H1 (cell line): ENCODE data around the gene CCNT2. TPM values are rescaled to one million over a fixed set of nuclear protein-coding genes. Genes with fewer than 3 reads are reported as not detected.
A peak's percentile ranks its signal among the peaks of the same experiment; 100 is the strongest.

ENCODE experiments used
- CTCF ChIA-PET: fragments of 300-600 bp; sonication (Branson Sonifier 250); formaldehyde crosslinking; loops from one replicate; lab custom pipeline; 2021; ENCODE audit not compliant: partially characterized antibody; lab: Charles Lee
- POLR2A ChIA-PET: fragments of 300-600 bp; sonication (Branson Sonifier 250); formaldehyde crosslinking; loops from one replicate; lab custom pipeline; 2021; ENCODE audit warnings: inconsistent platforms; ENCODE audit not compliant: partially characterized antibody; lab: Charles Lee
- DNase-seq, 2 experiments: peaks; one replicate each; pipeline versions ENCODE4 v3.0.0 to v3.0.0-alpha.2; 2010 to 2022; ENCODE audit warnings: low spot score in 2 of 2, low read depth in 1 of 2, mixed read lengths in 1 of 2
- FAIRE-seq: peaks from 2 replicates; lab custom pipeline; 2011; peaks lifted over from hg19 to GRCh38; lab: Jason Lieb, UNC
- H2AFZ ChIP-seq: 2 replicates; pipeline ENCODE4 v1.8.1; 2012; ENCODE audit warnings: low read length, inconsistent platforms
- H2AK5ac ChIP-seq: 2 replicates; pipeline ENCODE4 v1.6.1; 2013; ENCODE audit warnings: low read depth, low read length
- H2BK120ac ChIP-seq: replicated peaks from 2 replicates; pipeline ENCODE3; 2013; ENCODE audit warnings: low read depth, low read length, inconsistent platforms
- H2BK12ac ChIP-seq: 2 replicates; pipeline ENCODE4 v1.6.1; 2013; ENCODE audit warnings: low read depth, low read length
- H2BK15ac ChIP-seq: 2 replicates; pipeline ENCODE4 v1.6.1; 2013; ENCODE audit warnings: low read length
- H2BK20ac ChIP-seq: 2 replicates; pipeline ENCODE4 v1.6.1; 2013; ENCODE audit warnings: low read length
- H2BK5ac ChIP-seq: 2 replicates; pipeline ENCODE4 v1.6.1; 2013; ENCODE audit warnings: low read depth, low read length
- H3K14ac ChIP-seq: 2 replicates; pipeline ENCODE4 v1.6.1; 2013; ENCODE audit warnings: inconsistent platforms; ENCODE audit not compliant: insufficient read length
- H3K18ac ChIP-seq: 2 replicates; pipeline ENCODE4 v1.6.1; 2013; ENCODE audit warnings: low read length; ENCODE audit errors: extremely low read depth
- H3K23ac ChIP-seq: 2 replicates; pipeline ENCODE4 v1.6.1; 2013; ENCODE audit warnings: inconsistent platforms; ENCODE audit not compliant: insufficient read length
- H3K23me2 ChIP-seq: 2 replicates; pipeline ENCODE4 v1.6.1; 2013; ENCODE audit warnings: low read depth, low read length
- H3K27ac ChIP-seq: 2 replicates; pipeline ENCODE4 v1.6.1; 2011; ENCODE audit warnings: low read depth, low read length, inconsistent platforms
- H3K27me3 ChIP-seq, 4 experiments: replicated peaks in 1 of 4; 1 replicate in 1 of 4; 2 replicates in 3 of 4; pipeline versions ENCODE4 v1.6.1 to v1.8.1; 2011 to 2013; ENCODE audit warnings: low read length in 3 of 4, mild to moderate bottlenecking in 3 of 4, inconsistent platforms in 2 of 4, mixed read lengths in 2 of 4, moderate library complexity in 1 of 4; ENCODE audit not compliant: control insufficient read depth in 3 of 4, insufficient read depth in 3 of 4; ENCODE audit errors: extremely low read depth in 1 of 4
- H3K36me3 ChIP-seq, 4 experiments: 2 replicates each; pipeline versions ENCODE4 v1.6.1 to v1.8.1; 2011 to 2013; ENCODE audit warnings: mild to moderate bottlenecking in 4 of 4, low read length in 3 of 4, moderate library complexity in 2 of 4, control low read depth in 1 of 4, inconsistent platforms in 1 of 4; ENCODE audit not compliant: insufficient read depth in 4 of 4, control insufficient read depth in 2 of 4
- H3K4ac ChIP-seq: replicated peaks from 2 replicates; pipeline ENCODE3; 2013; ENCODE audit warnings: low read length, low read depth, mixed read lengths, inconsistent platforms; ENCODE audit not compliant: insufficient read length
- H3K4me1 ChIP-seq, 4 experiments: replicated peaks in 1 of 4; 1 replicate in 1 of 4; 2 replicates in 3 of 4; pipeline versions ENCODE4 v1.6.1 to v1.8.1; 2011 to 2013; ENCODE audit warnings: low read length in 3 of 4, inconsistent platforms in 2 of 4, mixed read lengths in 1 of 4; ENCODE audit not compliant: insufficient read depth in 4 of 4, control insufficient read depth in 3 of 4
- H3K4me2 ChIP-seq, 2 experiments: 2 replicates each; pipeline versions ENCODE4 v1.6.1 to v1.8.1; 2011 to 2013; ENCODE audit warnings: low read depth in 2 of 2, low read length in 2 of 2, control low read depth in 1 of 2, inconsistent platforms in 1 of 2, mild to moderate bottlenecking in 1 of 2; ENCODE audit not compliant: insufficient read depth in 1 of 2
- H3K4me3 ChIP-seq, 4 experiments: fragments of 200-600, 300-600 bp in 1 of 4; sonication (generic), shearing (Covaris generic), sonication (Bioruptor Twin) in 1 of 4; 2 replicates each; pipeline versions ENCODE4 v1.5.1 to v1.8.1; 2011 to 2016; ENCODE audit warnings: low read length in 4 of 4, low read depth in 3 of 4, control low read depth in 2 of 4, inconsistent platforms in 2 of 4, mild to moderate bottlenecking in 2 of 4, mixed read lengths in 1 of 4, moderate library complexity in 1 of 4; ENCODE audit not compliant: insufficient read depth in 2 of 4; ENCODE audit errors: extremely low read depth in 1 of 4
- H3K56ac ChIP-seq: replicated peaks from 2 replicates; pipeline ENCODE3; 2013; ENCODE audit warnings: low read depth, mild to moderate bottlenecking, mixed read lengths, low read length, inconsistent platforms; ENCODE audit not compliant: insufficient read length
- H3K79me1 ChIP-seq: 2 replicates; pipeline ENCODE4 v1.6.1; 2013; ENCODE audit warnings: low read depth, low read length, control low read depth
- H3K79me2 ChIP-seq, 2 experiments: 2 replicates each; pipeline versions ENCODE4 v1.6.1 to v1.8.1; 2012 to 2013; ENCODE audit warnings: low read length in 2 of 2, mild to moderate bottlenecking in 2 of 2, inconsistent platforms in 1 of 2; ENCODE audit not compliant: insufficient read depth in 2 of 2, control insufficient read depth in 1 of 2
- H3K9ac ChIP-seq, 4 experiments: replicated peaks in 1 of 4; 1 replicate in 1 of 4; 2 replicates in 3 of 4; pipeline versions ENCODE4 v1.6.1 to v1.8.1; 2011 to 2013; ENCODE audit warnings: low read depth in 3 of 4, low read length in 3 of 4, control low read depth in 2 of 4, mild to moderate bottlenecking in 2 of 4, moderate library complexity in 2 of 4, inconsistent platforms in 1 of 4; ENCODE audit errors: extremely low read depth in 1 of 4
- H3K9me3 ChIP-seq, 2 experiments: 2 replicates each; pipeline versions ENCODE4 v1.6.1 to v1.8.1; 2012 to 2013; ENCODE audit warnings: mild to moderate bottlenecking in 2 of 2, moderate library complexity in 2 of 2, control low read depth in 1 of 2, inconsistent platforms in 1 of 2, low read depth in 1 of 2, low read length in 1 of 2, mixed read lengths in 1 of 2; ENCODE audit not compliant: insufficient read depth in 2 of 2
- H4K20me1 ChIP-seq, 2 experiments: replicated peaks in 1 of 2; 2 replicates each; pipeline versions ENCODE3 to v1.8.1; 2011 to 2013; ENCODE audit warnings: inconsistent platforms in 2 of 2, low read length in 2 of 2, mild to moderate bottlenecking in 1 of 2; ENCODE audit not compliant: insufficient read depth in 2 of 2, control insufficient read depth in 1 of 2
- H4K5ac ChIP-seq: 2 replicates; pipeline ENCODE4 v1.6.1; 2013; ENCODE audit warnings: low read length, low read depth, mixed read lengths, inconsistent platforms; ENCODE audit not compliant: insufficient read length
- H4K8ac ChIP-seq: 2 replicates; pipeline ENCODE4 v1.8.0; 2013; ENCODE audit warnings: mild to moderate bottlenecking, moderate library complexity, low read length, inconsistent platforms; ENCODE audit not compliant: insufficient read depth; ENCODE audit errors: extremely low read depth
- H4K91ac ChIP-seq: replicated peaks from 2 replicates; pipeline ENCODE3; 2013; ENCODE audit warnings: low read length, mixed read lengths, inconsistent platforms; ENCODE audit not compliant: insufficient read length
- ASH2L ChIP-seq: fragments of 200-600, 300-600 bp; sonication (generic); IDR thresholded peaks from one replicate; pipeline ENCODE4 v1.7.1; 2017; ENCODE audit warnings: low read length
- KDM1A ChIP-seq: fragments of 200-600, 300-600 bp; sonication (generic); IDR thresholded peaks from 2 replicates; pipeline ENCODE4 v1.7.1; 2016; ENCODE audit warnings: mild to moderate bottlenecking, low read length, borderline replicate concordance
- KDM5A ChIP-seq: fragments of 200-600 bp; IDR thresholded peaks from 2 replicates; pipeline ENCODE4 v1.7.1; 2012; ENCODE audit warnings: mild to moderate bottlenecking, low read length, inconsistent platforms, mixed read lengths
- PHF8 ChIP-seq: fragments of 200-600 bp; sonication (generic); conservative IDR thresholded peaks from 2 replicates; pipeline ENCODE4 v1.7.1; 2012; ENCODE audit warnings: low read depth, mild to moderate bottlenecking, inconsistent platforms, low read length, moderate library complexity
- POLR2AphosphoS5 ChIP-seq: IDR thresholded peaks from 2 replicates; pipeline ENCODE4 v1.6.1; 2011; ENCODE audit warnings: low read depth, low read length
- POU5F1 ChIP-seq: IDR thresholded peaks from 2 replicates; pipeline ENCODE4 v1.6.1; 2011; ENCODE audit warnings: low read depth, mild to moderate bottlenecking, low read length, moderate library complexity
- RBBP5 ChIP-seq: IDR thresholded peaks from 2 replicates; pipeline ENCODE4 v1.7.1; 2012; ENCODE audit warnings: low read depth, mild to moderate bottlenecking, inconsistent platforms, low read length, moderate library complexity, borderline replicate concordance
- SIN3A ChIP-seq, 2 experiments: IDR thresholded peaks in 1 of 2; conservative IDR thresholded peaks in 1 of 2; 2 replicates each; pipeline ENCODE4 v1.6.1; 2011 to 2012; ENCODE audit warnings: low read length in 2 of 2, improper control_type of control experiment in 1 of 2, low read depth in 1 of 2, mild to moderate bottlenecking in 1 of 2
- TAF7 ChIP-seq: optimal IDR thresholded peaks from 2 replicates; pipeline ENCODE3; 2011; ENCODE audit warnings: low read depth, mild to moderate bottlenecking, inconsistent platforms, low read length, moderate library complexity, borderline replicate concordance
- TBP ChIP-seq: IDR thresholded peaks from 2 replicates; pipeline ENCODE4 v1.6.1; 2011; ENCODE audit warnings: low read depth, low read length, improper control_type of control experiment
- WGBS, 2 experiments: shearing (Covaris generic) in 1 of 2; methylation state at CpG; one replicate each; pipeline versions ENCODE4 v1.1.6 to v1.1.7; 2013 to 2015; ENCODE audit warnings: low lambda C conversion rate in 2 of 2, mixed read lengths in 2 of 2, inconsistent platforms in 1 of 2, low coverage in 1 of 2, missing lambda C conversion rate in 1 of 2; ENCODE audit not compliant: insufficient replicate concordance in 2 of 2, insufficient coverage in 1 of 2, insufficient read length in 1 of 2; ENCODE audit errors: extremely low coverage in 1 of 2, missing lambda C conversion rate in 1 of 2; 5-methylcytosine and 5-hydroxymethylcytosine counted together
- polyA plus RNA-seq, 7 experiments: library from polyadenylated mRNA; depleted of rRNA in 3 of 7; stranded (reverse) in 5 of 7; unstranded in 2 of 7; fragments of >200 nt in 5 of 7; fragments of 200-250 nt in 2 of 7; gene quantifications; 1 replicate in 5 of 7; 2 replicates in 1 of 7; 4 replicates in 1 of 7; pipeline versions ENCODE4 v1.2.1 to v1.2.3, GENCODE V29; 2011 to 2013; ENCODE audit warnings: missing spikeins in 2 of 7, mixed read lengths in 2 of 7
- total RNA-seq: library from RNA; stranded (reverse); fragmentation: NEBNext Ultra II Directional; extraction: Animal tissue kit (Norgen Biotek cat#: 25700); gene quantifications from 2 replicates; pipeline ENCODE4 v1.2.1, GENCODE V29; 2021

Gene CCNT2
- total and polyA plus RNA-seq, 2 of the 8 experiments (the other 6 are each of a cell fraction or from before 2014, with no cell fraction given), result 13.0 to 39.7 TPM

DNA sequence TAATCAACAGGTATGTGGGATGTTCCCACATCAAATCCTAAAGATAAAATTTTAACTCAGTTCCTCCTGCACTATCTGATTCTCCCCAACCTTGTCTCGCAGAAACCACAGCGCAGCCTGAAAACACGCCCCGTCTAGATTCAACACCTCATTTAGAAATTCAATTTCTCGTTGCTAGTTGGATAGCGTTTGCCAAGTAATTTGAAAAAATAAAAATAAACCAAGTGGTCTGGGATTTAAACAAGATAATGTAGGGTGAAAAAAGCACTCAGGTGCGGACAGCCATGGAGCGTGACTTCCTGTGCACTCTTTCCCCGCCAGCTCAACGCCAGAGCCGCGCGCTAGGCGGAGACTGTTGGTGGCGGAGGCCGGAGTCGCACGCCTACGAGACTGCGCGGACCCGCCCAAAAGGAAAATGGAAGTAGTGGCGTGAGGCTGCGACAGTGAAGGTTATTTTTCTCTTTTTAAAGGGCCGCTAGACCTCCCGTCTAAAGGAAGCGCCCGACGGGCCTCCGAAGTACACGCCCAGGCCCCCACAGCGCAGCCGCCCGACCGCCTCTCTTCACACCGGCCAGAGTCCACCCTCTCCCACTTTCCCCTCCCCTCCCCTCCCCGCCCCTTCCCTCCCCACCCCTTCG, 615 bp upstream of the CCNT2 start:
- WGBS, 2 experiments, result 3% methylated on average over 26 of the region's 38 CpGs; no CpG with 5 or more reads in 1 of the 2 experiments
- H3K4ac ChIP-seq, result peak overlapping the region; percentile 65
- H2BK5ac ChIP-seq, result peak overlapping the region; percentile 98
- H3K9ac ChIP-seq, result peak overlapping the region; percentile 75 to 85 (median 77)
- no peaks in the 10 kb centered on the region; a peak in 2 of 8 replicates for H3K36me3 ChIP-seq
- peak overlapping the region; percentile 76 to 99 (median 85) for H3K4me3 ChIP-seq
- peak overlapping the region; percentile 70; the same call in 1 of the 2 replicates for H2AFZ ChIP-seq
- H3K14ac ChIP-seq, result no peak overlapping the region
- no peak overlapping the region for H2BK20ac ChIP-seq
- peaks cover 2 to 4% of the 10 kb centered on the region in 2 experiments for H4K20me1 ChIP-seq
- CTCF ChIA-PET, result interaction anchor here (0.7 to 1.1 kb wide), 2 partner anchors 20 to 127 kb away, joined by 3 read pairs; no protein-coding TSS in a partner anchor
- no peak overlapping the region for H3K23ac ChIP-seq
- no peak overlapping the region for H2AK5ac ChIP-seq
- no peaks in the 10 kb centered on the region; the same call in 1 of the 2 replicates for H3K23me2 ChIP-seq
- peaks cover 0 to under 1% of the 10 kb centered on the region in 2 experiments; a peak in 1 of 4 replicates for H3K9me3 ChIP-seq
- no peaks in the 10 kb centered on the region for H3K79me1 ChIP-seq
- no peaks in the 10 kb centered on the region for H3K27me3 ChIP-seq
- no peak overlapping the region; the same call in 1 of the 2 replicates for H2BK12ac ChIP-seq
- no peak overlapping the region for H2BK120ac ChIP-seq
- peak overlapping the region; percentile 53; the same call in 1 of the 2 replicates for H3K18ac ChIP-seq
- H4K8ac ChIP-seq, result peak overlapping the region; percentile 99; the same call in 1 of the 2 replicates
- DNase-seq, result no peak
- peak overlapping the region; percentile 67 for H3K56ac ChIP-seq
- H4K91ac ChIP-seq, result peak overlapping the region; percentile 69
- H4K5ac ChIP-seq, result peak overlapping the region; percentile 67
- POLR2A ChIA-PET, result interaction anchor here (0.6 to 2.2 kb wide), 16 partner anchors 8 to 744 kb away, joined by 3 to 10 read pairs (median 4); partner anchors contain the start of genes R3HDM1, TMEM163 and ZRANB3
- no peak overlapping the region for H2BK15ac ChIP-seq
- H3K4me1 ChIP-seq, result peaks cover 0 to 5% (median 1%) of the 10 kb centered on the region in 4 experiments; a peak in 2 of 7 replicates
- FAIRE-seq, result no peak
- peaks cover 26 to 43% of the 10 kb centered on the region in 2 experiments for H3K79me2 ChIP-seq
- H3K27ac ChIP-seq, result peak overlapping the region; percentile 77
- H3K4me2 ChIP-seq, result peak overlapping the region; percentile 62 to 79
- TF ChIP-seq ASH2L (no peak), SIN3A (conservative IDR thresholded peaks at IDR 0.05 in 1 of 2, IDR thresholded peaks at IDR 0.05 in 1 of 2; ENCODE audit: low read depth in 1 of 2, low read length in 2 of 2) (peak; percentile 18 to 47; a peak in 1 of 4 replicates), PHF8 (peak; percentile 81), RBBP5 (peak; percentile 78; the same call in 1 of the 2 replicates), TAF7 (peak; percentile 55), KDM1A (no peak), TBP (peak; percentile 63), KDM5A (0 out of 2 replicates have a peak, but pooled peaks have one; percentile 31), POU5F1 (no peak), POLR2AphosphoS5 (peak; percentile 89)
